HepG2 (cell line): ENCODE data around the gene EIF4A3. TPM values are rescaled to one million over a fixed set of nuclear protein-coding genes. Genes with fewer than 3 reads are reported as not detected.

Experiments
- EZH2 ChIP-seq: conservative IDR thresholded peaks from 2 replicates; pipeline ENCODE4 v1.6.1; 2012; ENCODE audit warnings: mild to moderate bottlenecking, low read depth, low read length, moderate library complexity
- FOXC1 ChIP-seq: sonication (generic); formaldehyde crosslinking; IDR thresholded peaks from 2 replicates; pipeline ENCODE4 v1.8.0; 2022; ENCODE audit warnings: mild to moderate bottlenecking, missing genetic modification reagents, borderline replicate concordance
- GABPB1 ChIP-seq: IDR thresholded peaks from 2 replicates; pipeline ENCODE4 v1.6.1; 2016; ENCODE audit warnings: mild to moderate bottlenecking, missing genetic modification reagents, moderate library complexity, missing compliant biosample characterization
- IKZF5 ChIP-seq: IDR thresholded peaks from 2 replicates; pipeline ENCODE4 v1.6.1; 2018; ENCODE audit warnings: missing genetic modification reagents, mild to moderate bottlenecking, missing compliant biosample characterization
- MTF2 ChIP-seq: sonication (generic); formaldehyde crosslinking; IDR thresholded peaks from 2 replicates; pipeline ENCODE4 v1.5.0; 2020; ENCODE audit warnings: missing genetic modification reagents, borderline replicate concordance
- NKX3-1 ChIP-seq: sonication (generic); formaldehyde crosslinking; IDR thresholded peaks from 2 replicates; pipeline ENCODE4 v1.5.0; 2020; ENCODE audit warnings: missing genetic modification reagents
- NRL ChIP-seq: sonication (generic); formaldehyde crosslinking; IDR thresholded peaks from 2 replicates; pipeline ENCODE4 v1.5.0; 2020; ENCODE audit warnings: missing genetic modification reagents, mild to moderate bottlenecking, moderate library complexity, borderline replicate concordance
- ZBTB40 ChIP-seq, 2 experiments: fragments of 450-650 bp in 1 of 2; sonication (generic) in 1 of 2; formaldehyde crosslinking in 1 of 2; IDR thresholded peaks; 2 replicates each; pipeline versions ENCODE4 v1.6.1 to v1.8.0; 2016 to 2022; ENCODE audit warnings: antibody characterized with exemption in 1 of 2, mild to moderate bottlenecking in 1 of 2, missing genetic modification reagents in 1 of 2
- ZFYVE20 ChIP-seq: sonication (generic); formaldehyde crosslinking; IDR thresholded peaks from 2 replicates; pipeline ENCODE4 v1.8.0; 2023; ENCODE audit warnings: low read depth, mild to moderate bottlenecking, moderate library complexity, missing genetic modification reagents, borderline replicate concordance
- ZNF263 ChIP-seq: sonication (generic); formaldehyde crosslinking; IDR thresholded peaks from 2 replicates; pipeline ENCODE4 v1.4.0; 2020; ENCODE audit warnings: missing genetic modification reagents
- ZNF549 ChIP-seq: sonication (generic); formaldehyde crosslinking; IDR thresholded peaks from 2 replicates; pipeline ENCODE4 v1.5.0; 2020; ENCODE audit warnings: missing genetic modification reagents
- polyA plus RNA-seq, 8 experiments: library from polyadenylated mRNA; depleted of rRNA in 3 of 8; stranded (reverse) in 7 of 8; unstranded in 1 of 8; fragments of >200 nt; fragmentation: Illumina TruSeq in 4 of 8; extraction: Trizol in 4 of 8; gene quantifications; 2 replicates each; pipeline versions ENCODE4 v1.2.1 to v1.2.3, GENCODE V29; 2011 to 2016; ENCODE audit warnings: low read depth in 4 of 8, missing spikeins in 1 of 8, mixed read lengths in 1 of 8; ENCODE audit not compliant: insufficient read depth in 1 of 8
- total RNA-seq, 5 experiments: library from RNA; depleted of rRNA; stranded (reverse); fragments of >200 nt; fragmentation: Illumina TruSeq; extraction: Trizol; gene quantifications; 2 replicates each; pipeline ENCODE4 v1.2.3, GENCODE V29; 2016; ENCODE audit warnings: low read depth in 1 of 5

EIF4A3 gene
- total and polyA plus RNA-seq, 2 of the 13 experiments (the other 11 are each of a cell fraction or from before 2014, with no cell fraction given): 145 to 187 TPM

GRCh38 chr17:80187515-80187941, 40.6 kb upstream of the EIF4A3 start (continued):
- TF ChIP-seq GABPB1 (CRISPR knock-in tag) (peak; percentile 18; the same call in 1 of the 2 replicates), NRL (CRISPR knock-in tag) (peak; percentile 26; the same call in 1 of the 2 replicates), ZNF263 (CRISPR knock-in tag) (0 out of 2 replicates have a peak, but pooled peaks have one; percentile 20), NKX3-1 (CRISPR knock-in tag) (no peak), IKZF5 (0 out of 2 replicates have a peak, but pooled peaks have one; percentile 53), ZBTB40 (IDR thresholded peaks at IDR 0.05) (no peak), ZBTB40 (CRISPR knock-in tag; IDR thresholded peaks at IDR 0.05) (0 out of 2 replicates have a peak, but pooled peaks have one; percentile 34), ZFYVE20 (CRISPR knock-in tag) (no peak), EZH2 (peak; percentile 92; the same call in 1 of the 2 replicates), FOXC1 (CRISPR knock-in tag) (0 out of 2 replicates have a peak, but pooled peaks have one; percentile 41), ZNF549 (no peak), MTF2 (CRISPR knock-in tag) (peak; percentile 69; the same call in 1 of the 2 replicates)
- TF ChIP-seq, all 625 proteins: peak for 18
